Measurements from ENCODE around the gene CGRRF1.

The CGRRF1 gene

DNA sequence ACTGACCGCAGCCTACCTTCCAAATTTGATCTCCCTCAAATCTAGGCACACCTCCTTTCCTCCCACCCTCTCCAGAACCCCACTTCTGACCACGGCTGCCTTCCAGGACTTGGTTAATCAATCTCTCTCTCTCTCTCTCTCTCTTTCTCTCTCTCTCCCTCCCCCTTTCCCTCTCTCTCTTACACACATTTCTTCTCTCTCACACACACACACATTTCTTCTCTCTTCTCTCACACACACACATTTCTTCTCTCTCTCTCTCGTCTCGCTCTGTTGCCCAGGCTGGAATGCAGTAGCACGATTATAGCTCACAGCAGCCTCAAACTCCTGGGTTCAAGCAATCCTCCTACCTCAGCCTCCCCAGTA is 20.4 kb upstream of the CGRRF1 start:
- no peak for FAIRE-seq
- DNase-seq (ENCODE audit: insufficient read length, low spot score), result no peak
- no peak for TF ChIP-seq CTCF (IDR thresholded peaks at IDR 0.05; ENCODE audit: insufficient read depth, missing control alignments)

- DNase-seq (ENCODE audit: insufficient read length, low spot score) (no peak), FAIRE-seq (no peak)
- no peak for TF ChIP-seq CTCF (IDR thresholded peaks at IDR 0.05; ENCODE audit: insufficient read depth, missing control alignments)
Measured at GRCh38 chr14:54489731-54490444, 19.8 kb upstream of the CGRRF1 start.

DNA sequence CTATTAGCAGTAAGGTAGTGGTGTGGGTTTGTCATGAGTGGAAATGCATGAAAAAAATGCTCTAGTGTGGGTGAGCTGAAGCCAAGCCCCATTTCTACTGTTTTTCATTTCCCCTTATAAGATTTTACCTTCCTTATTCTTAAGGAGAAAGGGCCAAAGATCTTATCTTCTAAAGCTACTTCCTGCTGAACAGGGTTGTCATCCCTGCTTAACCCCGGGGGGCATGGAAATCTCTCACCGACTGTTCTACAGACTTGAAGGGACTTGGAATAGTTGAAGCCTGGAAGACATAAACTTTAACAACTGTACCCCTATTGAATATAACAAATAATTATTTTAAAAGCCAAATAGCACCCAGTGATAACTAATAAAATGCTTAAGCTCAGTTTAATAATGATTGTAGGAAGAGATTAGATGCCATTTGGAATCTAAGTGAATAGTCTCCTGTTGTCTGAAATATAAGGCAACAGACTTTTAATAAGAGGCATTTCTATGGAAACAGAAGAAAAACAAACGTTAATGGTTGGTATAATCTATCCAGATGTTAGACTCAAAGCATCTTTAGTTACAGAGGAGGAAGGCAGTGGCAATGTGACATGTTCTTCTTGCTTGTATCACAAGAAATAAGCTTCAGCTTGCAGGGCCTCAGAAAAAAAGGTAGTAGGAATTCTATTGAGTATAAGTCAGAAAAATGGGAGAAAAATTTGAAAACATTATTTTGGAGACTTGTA is 19.1 kb upstream of the CGRRF1 start:
- no peak for DNase-seq (ENCODE audit: insufficient read length, low spot score)
- no peak for TF ChIP-seq CTCF (IDR thresholded peaks at IDR 0.05; ENCODE audit: insufficient read depth, missing control alignments)

DNA sequence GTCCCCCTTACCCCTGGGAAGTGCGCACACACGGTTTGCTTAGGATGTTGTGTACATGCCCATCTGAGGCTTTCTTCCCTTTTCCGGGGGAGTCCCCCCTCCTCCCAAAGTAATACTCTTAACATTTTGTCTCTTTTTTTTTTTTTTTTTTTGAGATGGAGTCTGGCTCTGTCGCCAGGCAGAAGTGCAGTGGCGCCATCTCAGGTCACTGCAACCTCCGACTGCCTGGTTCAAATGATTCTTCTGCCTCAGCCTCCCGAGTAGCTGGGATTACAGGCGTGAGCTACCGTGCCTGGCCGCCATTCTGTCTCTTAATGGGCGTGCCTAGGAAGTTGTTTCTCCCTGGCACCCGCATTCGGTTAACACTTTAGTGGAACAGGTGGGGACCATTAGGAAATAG is 16.4 kb upstream of the CGRRF1 start:
- no peak for DNase-seq (ENCODE audit: insufficient read length, low spot score)
- peak; percentile 8 for TF ChIP-seq CTCF (IDR thresholded peaks at IDR 0.05; ENCODE audit: insufficient read depth, missing control alignments)
- FAIRE-seq, result no peak

More for the DNA sequence above, 19.1 kb upstream of the CGRRF1 start:
- no peak for FAIRE-seq

GRCh38 chr14:54497224-54497623 is 12.5 kb upstream of the CGRRF1 start:
- DNase-seq (ENCODE audit: insufficient read length, low spot score), result no peak
- no peak for TF ChIP-seq CTCF (IDR thresholded peaks at IDR 0.05; ENCODE audit: insufficient read depth, missing control alignments)
- no peak for FAIRE-seq

GRCh38 chr14:54498095-54498531 is 11.6 kb upstream of the CGRRF1 start:
- FAIRE-seq (no peak), DNase-seq (ENCODE audit: insufficient read length, low spot score) (no peak)
- TF ChIP-seq CTCF (IDR thresholded peaks at IDR 0.05; ENCODE audit: insufficient read depth, missing control alignments), result no peak

- no peak for DNase-seq (ENCODE audit: insufficient read length, low spot score)
- no peak for TF ChIP-seq CTCF (IDR thresholded peaks at IDR 0.05; ENCODE audit: insufficient read depth, missing control alignments)
- no peak for FAIRE-seq
Measured at GRCh38 chr14:54498579-54498978, 11.1 kb upstream of the CGRRF1 start.
